Gastrocnemius medialis (tissue), 4 donors: ENCODE results near the gene FYN. TPM values are rescaled to one million over a fixed set of nuclear protein-coding genes. Genes with fewer than 3 reads are reported as not detected.

Experiments used
- ATAC-seq, 2 donors: fragments of 150-250 bp; one replicate each; pipeline ENCODE4 v1.9.1; 2016
- DNase-seq, 2 donors: peaks; one replicate each; pipeline ENCODE4 v3.0.0-alpha.2; 2019
- H3K27ac ChIP-seq, 4 donors: fragments of 200-600 bp; sonication (generic); 1 replicate in 1 of 4; 2 replicates in 3 of 4; pipeline ENCODE4 v1.5.1; 2016 to 2018; ENCODE audit warnings: mild to moderate bottlenecking in 2 of 4, moderate library complexity in 1 of 4
- H3K27me3 ChIP-seq, 3 donors: fragments of 200-600 bp; sonication (generic) in 2 of 3; 1 replicate in 1 of 3; 2 replicates in 2 of 3; pipeline versions ENCODE4 v1.5.1 to v1.6.0; 2016 to 2019; ENCODE audit warnings: mild to moderate bottlenecking in 1 of 3, moderate library complexity in 1 of 3
- H3K36me3 ChIP-seq, 2 donors: fragments of 200-600 bp; sonication (generic) in 1 of 2; one replicate each; pipeline ENCODE4 v1.5.1; 2017 to 2018
- H3K4me1 ChIP-seq, 2 donors: fragments of 200-600 bp; sonication (generic) in 1 of 2; one replicate each; pipeline ENCODE4 v1.5.1; 2016 to 2017; ENCODE audit warnings: mild to moderate bottlenecking in 2 of 2
- H3K4me3 ChIP-seq, 4 donors: fragments of 200-600 bp; sonication (generic) in 3 of 4; 1 replicate in 1 of 4; 2 replicates in 3 of 4; pipeline ENCODE4 v1.5.1; 2016 to 2019; ENCODE audit warnings: mild to moderate bottlenecking in 2 of 4
- H3K9me3 ChIP-seq, 3 donors: fragments of 200-600 bp; sonication (generic) in 2 of 3; 1 replicate in 1 of 3; 2 replicates in 2 of 3; pipeline ENCODE4 v1.5.1; 2016 to 2019
- CTCF ChIP-seq, 5 experiments: fragments of 450-650 bp in 3 of 5; fragments of 200-600 bp in 2 of 5; sonication (generic) in 2 of 5; IDR thresholded peaks in 4 of 5; conservative IDR thresholded peaks in 1 of 5; 1 replicate in 4 of 5; 2 replicates in 1 of 5; pipeline ENCODE4 v1.5.1; 2016 to 2019; ENCODE audit warnings: antibody characterized with exemption in 5 of 5, mild to moderate bottlenecking in 3 of 5, moderate library complexity in 3 of 5
- POLR2A ChIP-seq, 2 donors: fragments of 450-650 bp; IDR thresholded peaks; one replicate each; pipeline ENCODE4 v1.6.1; 2017; ENCODE audit warnings: antibody characterized with exemption in 2 of 2, mild to moderate bottlenecking in 2 of 2, moderate library complexity in 2 of 2
- in situ Hi-C, 4 donors: fragments of 200-750 bp; cut with MboI; loops; one replicate each; pipeline versions ENCODE4 v1.15.0 to v1.8.0; 2017; ENCODE audit warnings: low sequenced_read_pairs in 4 of 4
- intact Hi-C: fragments of 100-400 bp; cut with DNase I; formaldehyde crosslinking; loops from one replicate; pipeline ENCODE4 v1.15.1; 2023; ENCODE audit warnings: low total_unique reads
- total RNA-seq, 4 donors: library from RNA; depleted of rRNA; stranded (reverse); fragments of >200 nt; gene quantifications; one replicate each; pipeline versions ENCODE4 v1.1.0 to v1.2.3, GENCODE V29; 2016

Gene FYN
- total RNA-seq, 4 donors from 2014 or later: 9.2 to 36.8 (median 17.0) TPM

- TF ChIP-seq CTCF (IDR thresholded peaks at IDR 0.05 in 4 of 5, conservative IDR thresholded peaks at IDR 0.05 in 1 of 5) (no peak), POLR2A (IDR thresholded peaks at IDR 0.05) (no peak)
- no peak overlapping the region for H3K4me3 ChIP-seq
- no peak for DNase-seq
- no peaks in the 10 kb centered on the region for H3K27me3 ChIP-seq
- in situ Hi-C loops: loop anchor here in 1 of 4 donors (25.0 kb wide), 1 partner anchor 561 kb away; no protein-coding TSS in a partner anchor
- no peak for ATAC-seq
- H3K4me1 ChIP-seq: peaks cover 24 to 35% of the 10 kb centered on the region in 2 donors
- H3K36me3 ChIP-seq: no peaks in the 10 kb centered on the region
- H3K9me3 ChIP-seq: no peaks in the 10 kb centered on the region
- H3K27ac ChIP-seq: no peak overlapping the region
- intact Hi-C loops: no loop called here
Observed at GRCh38 chr6:111672761-111673450, 200.3 kb downstream of the FYN start.

GRCh38 chr6:111669326-111669725 lies 203.9 kb downstream of the FYN start:
- Histone ChIP-seq H3K4me1 (peaks cover 56 to 65% of the 10 kb centered on the region in 2 donors), H3K27me3 (no peaks in the 10 kb centered on the region), H3K9me3 (no peaks in the 10 kb centered on the region), H3K4me3 (no peak overlapping the region), H3K36me3 (no peaks in the 10 kb centered on the region), H3K27ac (peak overlapping the region; percentile 92 to 96 (median 95))
- in situ Hi-C loops (loop anchor here in 1 of 4 donors (25.0 kb wide), 1 partner anchor 557 kb away; no protein-coding TSS in a partner anchor), intact Hi-C loops (loop anchor here (2.0 to 10.0 kb wide), 2 partner anchors 187 to 855 kb away; partner anchors contain the start of genes CDK19 and REV3L)
- peak; percentile 78 to 84 for DNase-seq
- peak; percentile 77 to 81 for ATAC-seq
- no peak for TF ChIP-seq CTCF (IDR thresholded peaks at IDR 0.05 in 4 of 5, conservative IDR thresholded peaks at IDR 0.05 in 1 of 5)
- TF ChIP-seq POLR2A (IDR thresholded peaks at IDR 0.05): no peak

- H3K27ac ChIP-seq: peak overlapping the region; percentile 92 to 96 (median 95)
- intact Hi-C loops: loop anchor here (1.0 to 10.0 kb wide), 3 partner anchors 21 to 854 kb away; partner anchors contain the start of genes CDK19 and REV3L
Observed at GRCh38 chr6:111668410-111668809, 204.8 kb downstream of the FYN start.

GRCh38 chr6:111667931-111668330 lies 205.3 kb downstream of the FYN start:
- H3K27ac ChIP-seq: peak overlapping the region; percentile 92 to 96 (median 95)

More at GRCh38 chr6:111668410-111668809, 204.8 kb downstream of the FYN start:
- in situ Hi-C loops: loop anchor here in 1 of 4 donors (25.0 kb wide), 1 partner anchor 556 kb away; no protein-coding TSS in a partner anchor
- TF ChIP-seq POLR2A (IDR thresholded peaks at IDR 0.05) (no peak), CTCF (IDR thresholded peaks at IDR 0.05 in 4 of 5, conservative IDR thresholded peaks at IDR 0.05 in 1 of 5) (peak in 4 of 5 experiments; percentile 52 to 61 (median 56))
- Histone ChIP-seq H3K27me3 (no peaks in the 10 kb centered on the region), H3K4me1 (peaks cover 65 to 70% of the 10 kb centered on the region in 2 donors), H3K4me3 (no peak overlapping the region), H3K36me3 (no peaks in the 10 kb centered on the region), H3K9me3 (no peaks in the 10 kb centered on the region)
- peak; percentile 75 to 86 for DNase-seq
- ATAC-seq: peak; percentile 26 to 58

More at GRCh38 chr6:111667931-111668330, 205.3 kb downstream of the FYN start:
- Histone ChIP-seq H3K36me3 (no peaks in the 10 kb centered on the region), H3K4me1 (peaks cover 70 to 75% of the 10 kb centered on the region in 2 donors), H3K9me3 (no peaks in the 10 kb centered on the region), H3K27me3 (no peaks in the 10 kb centered on the region), H3K4me3 (no peak overlapping the region)
- no peak for TF ChIP-seq CTCF (IDR thresholded peaks at IDR 0.05 in 4 of 5, conservative IDR thresholded peaks at IDR 0.05 in 1 of 5)
- peak in 1 of 2 donors; percentile 35 for TF ChIP-seq POLR2A (IDR thresholded peaks at IDR 0.05)
- intact Hi-C loops: loop anchor here (1.0 to 10.0 kb wide), 3 partner anchors 21 to 853 kb away; partner anchors contain the start of genes CDK19 and REV3L
- in situ Hi-C loops: loop anchor here in 1 of 4 donors (25.0 kb wide), 1 partner anchor 556 kb away; no protein-coding TSS in a partner anchor
- peak; percentile 85 to 90 for DNase-seq
- ATAC-seq: peak; percentile 43 to 65
